ENCODE data around the gene INCA1.
A peak's percentile ranks its signal among the peaks of the same experiment; 100 is the strongest.

The INCA1 gene

DNA sequence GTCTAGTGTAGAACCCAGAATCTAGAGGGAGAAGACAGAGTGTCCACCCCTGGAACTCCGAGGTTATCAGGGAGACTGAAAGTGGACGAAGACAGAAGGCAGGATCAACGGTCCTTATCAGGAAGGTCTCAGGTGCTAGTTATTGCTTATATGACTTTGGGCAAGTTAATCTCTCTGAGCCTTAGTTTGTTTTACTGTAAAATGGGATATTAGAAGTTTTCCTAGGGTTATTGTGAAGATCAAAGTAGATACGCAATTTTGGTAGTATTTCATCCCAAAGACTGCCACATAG lies 56.1 kb downstream of the INCA1 start:
- Histone ChIP-seq H3K36me3 (ENCODE audit: control insufficient read depth, insufficient read depth, low read length) (peaks cover 30% of the 10 kb centered on the region), H3K27me3 (replicated peaks; ENCODE audit: control insufficient read depth, insufficient read depth, low read length) (no peaks in the 10 kb centered on the region), H3K4me3 (replicated peaks; ENCODE audit: low read depth, low read length) (peak overlapping the region; percentile 89)
- TF ChIP-seq, protein P1, sequence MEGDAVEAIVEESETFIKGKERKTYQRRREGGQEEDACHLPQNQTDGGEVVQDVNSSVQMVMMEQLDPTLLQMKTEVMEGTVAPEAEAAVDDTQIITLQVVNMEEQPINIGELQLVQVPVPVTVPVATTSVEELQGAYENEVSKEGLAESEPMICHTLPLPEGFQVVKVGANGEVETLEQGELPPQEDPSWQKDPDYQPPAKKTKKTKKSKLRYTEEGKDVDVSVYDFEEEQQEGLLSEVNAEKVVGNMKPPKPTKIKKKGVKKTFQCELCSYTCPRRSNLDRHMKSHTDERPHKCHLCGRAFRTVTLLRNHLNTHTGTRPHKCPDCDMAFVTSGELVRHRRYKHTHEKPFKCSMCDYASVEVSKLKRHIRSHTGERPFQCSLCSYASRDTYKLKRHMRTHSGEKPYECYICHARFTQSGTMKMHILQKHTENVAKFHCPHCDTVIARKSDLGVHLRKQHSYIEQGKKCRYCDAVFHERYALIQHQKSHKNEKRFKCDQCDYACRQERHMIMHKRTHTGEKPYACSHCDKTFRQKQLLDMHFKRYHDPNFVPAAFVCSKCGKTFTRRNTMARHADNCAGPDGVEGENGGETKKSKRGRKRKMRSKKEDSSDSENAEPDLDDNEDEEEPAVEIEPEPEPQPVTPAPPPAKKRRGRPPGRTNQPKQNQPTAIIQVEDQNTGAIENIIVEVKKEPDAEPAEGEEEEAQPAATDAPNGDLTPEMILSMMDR (IDR thresholded peaks at IDR 0.05; ENCODE audit: insufficient read depth, low read length, poor library complexity, severe bottlenecking) = no peak
- no peak for DNase-seq (ENCODE audit: extremely low read depth, insufficient read length)

DNA sequence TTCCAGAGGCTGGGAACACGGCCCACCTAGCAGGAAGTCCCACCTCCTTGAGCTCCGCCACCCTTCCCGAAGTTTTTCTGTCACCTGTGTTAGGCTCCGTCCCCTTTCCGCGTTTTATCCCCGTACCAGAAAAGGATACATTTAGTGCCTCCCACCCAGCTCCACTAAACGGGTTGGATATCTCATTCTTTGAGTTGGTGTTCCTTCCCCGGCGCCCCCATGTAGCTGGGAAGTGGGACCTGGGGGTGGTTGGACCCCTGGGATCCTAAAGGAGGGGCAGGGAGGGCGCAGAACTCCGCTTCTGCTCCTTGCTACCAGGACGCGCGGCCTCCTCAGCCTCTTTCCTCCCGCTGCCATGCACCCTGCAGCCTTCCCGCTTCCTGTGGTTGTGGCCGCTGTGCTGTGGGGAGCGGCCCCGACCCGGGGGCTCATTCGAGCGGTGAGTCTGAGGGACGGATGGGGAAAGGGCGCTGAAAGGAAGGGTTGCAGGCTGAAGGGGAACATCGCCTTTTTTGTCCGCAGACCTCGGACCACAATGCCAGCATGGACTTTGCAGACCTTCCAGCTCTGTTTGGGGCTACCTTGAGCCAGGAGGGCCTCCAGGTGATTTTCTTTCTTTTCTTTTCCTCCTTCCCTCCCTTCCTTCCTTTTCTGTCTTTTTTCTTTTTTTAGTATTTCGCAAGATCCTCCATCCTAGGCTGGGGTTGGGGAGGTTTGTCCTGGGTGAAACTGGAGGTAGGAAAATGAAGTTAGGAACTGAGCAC lies 56.6 kb downstream of the INCA1 start:
- DNase-seq (ENCODE audit: extremely low read depth, insufficient read length) = peak; percentile 66
- Histone ChIP-seq H3K4me3 (replicated peaks; ENCODE audit: low read depth, low read length) (peak overlapping the region; percentile 89), H3K36me3 (ENCODE audit: control insufficient read depth, insufficient read depth, low read length) (peaks cover 28% of the 10 kb centered on the region), H3K27me3 (replicated peaks; ENCODE audit: control insufficient read depth, insufficient read depth, low read length) (no peaks in the 10 kb centered on the region)
- TF ChIP-seq, protein P1 (IDR thresholded peaks at IDR 0.05; ENCODE audit: insufficient read depth, low read length, poor library complexity, severe bottlenecking) = no peak

GRCh38 chr17:4939796-4940554 lies 57.3 kb downstream of the INCA1 start, which contains the start of the genes RNF167 and SLC25A11:
Gene RNF167 (plus strand): TSS chr17:4940268. CDS start chr17:4940910, 642 bp downstream.
Gene SLC25A11 (minus strand): TSS chr17:4940046. CDS start chr17:4939910, 136 bp downstream.
- peak; percentile 100 for DNase-seq (ENCODE audit: extremely low read depth, insufficient read length)
- TF ChIP-seq, protein P1 (IDR thresholded peaks at IDR 0.05; ENCODE audit: insufficient read depth, low read length, poor library complexity, severe bottlenecking) = no peak
- Histone ChIP-seq H3K27me3 (replicated peaks; ENCODE audit: control insufficient read depth, insufficient read depth, low read length) (no peaks in the 10 kb centered on the region), H3K4me3 (replicated peaks; ENCODE audit: low read depth, low read length) (peak within 1 kb of the TSS; percentile 89), H3K36me3 (ENCODE audit: control insufficient read depth, insufficient read depth, low read length) (peaks cover 26% of the 10 kb centered on the region)

DNA sequence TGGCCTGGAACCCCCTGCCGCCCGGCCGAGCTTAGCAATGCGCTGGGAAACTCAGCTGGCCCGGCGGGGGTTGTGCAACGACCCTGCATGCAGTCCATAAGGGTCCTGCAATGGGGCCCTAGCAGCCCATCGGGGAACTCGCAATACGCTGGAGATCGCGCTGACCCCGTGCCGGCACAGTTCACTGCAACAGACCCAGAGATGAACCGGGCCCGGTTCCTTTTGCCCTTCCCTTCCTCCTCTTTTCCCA lies 57.9 kb downstream of the INCA1 start:
- no peaks in the 10 kb centered on the region for H3K27me3 ChIP-seq (replicated peaks; ENCODE audit: control insufficient read depth, insufficient read depth, low read length)
- peaks cover 22% of the 10 kb centered on the region for H3K36me3 ChIP-seq (ENCODE audit: control insufficient read depth, insufficient read depth, low read length)
- peak overlapping the region; percentile 89 for H3K4me3 ChIP-seq (replicated peaks; ENCODE audit: low read depth, low read length)
- no peak for DNase-seq (ENCODE audit: extremely low read depth, insufficient read length)
- TF ChIP-seq, protein P1 (IDR thresholded peaks at IDR 0.05; ENCODE audit: insufficient read depth, low read length, poor library complexity, severe bottlenecking) = no peak

DNA sequence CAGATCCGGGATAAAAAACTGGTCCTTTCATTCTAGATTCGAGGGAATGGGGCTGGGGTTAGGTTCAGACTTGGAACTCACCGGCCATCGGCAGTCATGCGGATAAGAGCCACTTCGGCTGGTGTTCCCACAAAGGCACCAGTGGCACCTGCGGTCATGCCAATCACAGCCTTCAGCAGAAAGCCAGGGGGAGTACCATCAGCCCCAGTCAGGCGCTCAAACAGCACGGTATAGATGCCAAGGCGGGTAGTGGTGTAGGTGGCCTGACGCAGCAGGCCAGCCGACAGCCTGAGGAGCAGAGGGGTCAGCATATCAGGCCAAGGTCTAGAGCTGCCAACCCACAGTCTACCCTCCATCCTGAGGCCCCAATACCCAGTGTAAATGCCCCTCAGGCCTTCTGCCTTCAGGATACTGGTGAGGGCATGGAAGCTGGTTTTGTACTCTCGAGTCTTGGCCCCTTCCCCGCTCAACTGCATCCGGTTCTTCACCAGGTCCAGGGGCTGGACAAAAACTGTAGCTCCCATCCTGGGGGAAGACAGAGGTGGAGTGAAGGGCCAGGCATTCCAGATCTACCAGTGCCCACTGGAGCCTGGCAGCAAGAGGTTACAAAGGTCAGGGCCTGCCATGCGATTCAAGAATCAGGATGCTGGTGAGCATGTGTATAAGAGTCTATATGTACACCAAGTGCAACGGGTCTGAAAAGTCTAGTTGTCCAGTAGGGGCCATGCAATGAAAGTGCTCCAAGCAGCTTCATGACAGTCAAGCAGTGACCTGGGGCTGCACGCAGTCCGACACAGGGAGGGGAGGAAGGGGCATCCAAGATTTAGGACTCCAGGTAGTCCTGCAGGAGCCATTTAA lies 58.4 kb downstream of the INCA1 start:
- Histone ChIP-seq H3K4me3 (replicated peaks; ENCODE audit: low read depth, low read length) (peak overlapping the region; percentile 89), H3K27me3 (replicated peaks; ENCODE audit: control insufficient read depth, insufficient read depth, low read length) (no peaks in the 10 kb centered on the region), H3K36me3 (ENCODE audit: control insufficient read depth, insufficient read depth, low read length) (peaks cover 21% of the 10 kb centered on the region)
- peak; percentile 42 for DNase-seq (ENCODE audit: extremely low read depth, insufficient read length)
- TF ChIP-seq, protein P1 (IDR thresholded peaks at IDR 0.05; ENCODE audit: insufficient read depth, low read length, poor library complexity, severe bottlenecking) = no peak

Measured in GM06990 (cell line).